ENCODE results near the gene ASS1.

The ASS1 gene

DNA sequence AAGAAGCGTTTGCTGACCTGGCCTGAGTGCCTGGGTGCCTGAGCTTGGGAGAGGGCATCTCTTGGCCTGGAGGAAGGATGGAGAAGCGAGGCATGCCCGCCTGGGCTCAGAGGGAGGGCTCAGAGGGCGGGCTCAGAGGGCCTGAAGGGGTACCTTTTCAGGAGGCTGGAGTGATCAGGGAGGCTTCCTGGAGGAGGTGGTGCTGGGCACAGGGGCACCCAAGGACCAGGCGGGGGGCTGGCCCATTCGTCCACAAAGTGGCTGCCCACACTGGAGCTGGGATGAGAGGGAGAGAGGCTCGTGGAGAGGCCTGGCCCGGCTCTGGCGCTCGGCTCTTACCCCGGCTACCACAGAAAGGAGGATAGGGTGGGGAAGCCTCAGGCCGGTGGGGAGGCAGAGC, 32.8 kb downstream of the ASS1 start:
- no peak for DNase-seq

DNA sequence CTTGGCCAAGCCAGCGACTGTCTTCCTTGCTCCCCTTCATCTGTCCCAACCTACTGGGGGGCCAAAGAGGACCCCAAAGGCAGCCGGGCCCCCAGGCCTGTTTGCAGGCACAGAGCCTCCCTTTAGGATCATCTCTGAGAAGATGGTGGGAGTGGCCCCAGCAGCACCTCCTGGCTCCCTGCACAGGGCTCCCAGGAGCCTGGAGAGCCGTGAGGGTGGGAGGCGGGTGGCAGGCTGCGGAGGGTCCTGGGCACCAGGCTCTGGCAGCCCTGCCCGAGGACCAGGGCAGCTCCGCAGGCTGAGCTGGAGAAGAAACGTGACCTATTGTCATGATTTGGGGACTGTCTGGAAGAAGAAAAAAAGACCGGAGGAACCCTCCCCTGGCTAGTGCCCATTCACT, 33.4 kb downstream of the ASS1 start:
- no peak for DNase-seq

DNA sequence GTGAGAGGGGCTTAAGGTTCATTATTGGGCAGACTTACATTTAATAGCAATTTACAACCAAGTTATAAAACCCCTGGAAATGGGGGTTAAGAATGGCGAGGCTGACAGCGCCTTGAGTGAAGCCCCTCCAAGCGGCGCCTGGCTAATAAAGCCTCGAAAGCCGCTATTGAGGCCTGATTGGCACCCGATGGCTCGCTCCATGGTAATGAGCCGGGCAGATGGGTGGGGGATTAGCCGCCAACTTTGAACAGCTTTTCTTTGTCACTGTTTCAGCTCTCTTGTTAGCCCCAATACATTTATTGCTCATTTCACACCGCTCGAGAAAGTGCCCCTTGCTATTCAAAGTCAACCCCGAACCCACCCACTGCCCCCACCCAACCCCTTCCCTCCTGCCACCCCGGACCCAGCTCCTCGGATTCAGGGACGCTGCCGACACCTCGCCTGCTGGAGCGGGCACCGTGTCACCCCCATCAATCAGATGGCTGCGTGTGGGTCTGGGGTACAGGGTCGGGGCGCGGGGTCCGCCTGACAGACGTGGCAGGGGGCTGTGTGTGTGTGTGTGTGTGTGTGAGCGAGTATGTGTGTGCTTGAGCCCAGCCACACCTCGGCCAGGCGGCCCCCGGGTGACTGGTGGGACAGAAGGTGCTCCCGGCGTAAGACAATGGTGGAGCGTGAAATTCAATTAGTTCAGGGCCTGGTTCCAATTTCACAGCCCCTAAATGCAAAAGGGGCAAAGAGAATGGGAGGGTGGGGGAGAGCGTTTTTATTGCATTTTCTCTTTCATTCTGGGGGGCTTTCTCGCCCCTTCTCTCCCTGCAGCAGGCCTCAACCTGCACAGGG, 34.2 kb downstream of the ASS1 start:
- DNase-seq: no peak

DNA sequence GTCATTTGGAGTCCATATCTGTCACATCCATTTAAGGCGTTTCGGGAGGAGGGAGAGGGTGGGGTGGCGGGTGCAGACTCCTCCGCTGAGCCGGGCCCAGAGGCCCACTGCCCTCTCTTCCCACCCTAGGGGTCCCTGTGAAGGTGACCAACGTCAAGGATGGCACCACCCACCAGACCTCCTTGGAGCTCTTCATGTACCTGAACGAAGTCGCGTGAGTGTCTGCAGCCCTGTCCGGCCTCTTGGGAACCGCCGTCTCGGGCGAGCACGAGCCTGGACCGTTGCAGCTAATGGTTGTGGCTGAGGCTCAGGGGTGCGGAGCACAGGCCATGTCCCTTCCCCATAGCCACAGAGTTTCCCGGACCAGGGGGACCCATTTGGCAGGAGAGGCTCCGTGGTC, 34.8 kb downstream of the ASS1 start:
- no peak for DNase-seq

DNA sequence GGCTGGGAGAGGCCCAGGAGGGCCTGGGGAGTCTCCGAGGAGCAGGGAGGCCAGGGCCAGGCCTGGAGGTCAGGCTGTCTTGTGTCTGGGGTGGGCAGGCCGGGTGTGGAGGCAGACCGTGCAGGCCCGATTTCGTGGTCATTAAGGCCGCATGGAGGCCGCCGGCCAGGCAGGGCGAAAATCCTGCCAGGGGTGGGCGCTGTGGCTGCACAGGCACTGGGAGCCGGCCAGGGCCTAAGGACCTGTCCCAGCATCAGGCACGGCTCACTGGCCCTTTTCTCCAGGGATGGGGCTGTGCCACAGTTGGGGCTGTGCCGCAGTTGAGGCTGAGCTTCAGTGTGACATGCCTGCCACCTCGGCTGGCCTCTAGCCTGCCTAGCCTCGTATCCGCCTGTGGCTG, 35.9 kb downstream of the ASS1 start:
- no peak for DNase-seq

DNA sequence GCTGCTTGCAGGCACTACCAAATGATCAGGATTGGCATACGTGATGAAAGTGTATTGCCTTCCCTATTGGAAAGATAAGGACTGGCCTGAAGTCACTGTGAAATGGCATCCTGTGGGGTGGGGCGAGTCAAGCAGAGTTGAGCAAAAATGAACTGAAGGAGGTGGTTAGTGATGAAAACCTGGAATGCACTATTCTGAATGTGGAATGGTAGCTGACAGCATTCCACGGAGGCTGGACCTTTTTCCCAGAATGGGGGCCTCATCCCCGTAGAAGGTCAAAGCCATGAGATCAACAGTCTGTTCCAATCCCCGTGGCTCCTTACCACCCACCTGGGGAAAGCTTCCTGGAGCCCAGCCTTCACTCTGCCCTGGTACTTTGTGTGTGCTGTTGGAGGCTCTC, 37.7 kb downstream of the ASS1 start:
- no peak for DNase-seq

DNA sequence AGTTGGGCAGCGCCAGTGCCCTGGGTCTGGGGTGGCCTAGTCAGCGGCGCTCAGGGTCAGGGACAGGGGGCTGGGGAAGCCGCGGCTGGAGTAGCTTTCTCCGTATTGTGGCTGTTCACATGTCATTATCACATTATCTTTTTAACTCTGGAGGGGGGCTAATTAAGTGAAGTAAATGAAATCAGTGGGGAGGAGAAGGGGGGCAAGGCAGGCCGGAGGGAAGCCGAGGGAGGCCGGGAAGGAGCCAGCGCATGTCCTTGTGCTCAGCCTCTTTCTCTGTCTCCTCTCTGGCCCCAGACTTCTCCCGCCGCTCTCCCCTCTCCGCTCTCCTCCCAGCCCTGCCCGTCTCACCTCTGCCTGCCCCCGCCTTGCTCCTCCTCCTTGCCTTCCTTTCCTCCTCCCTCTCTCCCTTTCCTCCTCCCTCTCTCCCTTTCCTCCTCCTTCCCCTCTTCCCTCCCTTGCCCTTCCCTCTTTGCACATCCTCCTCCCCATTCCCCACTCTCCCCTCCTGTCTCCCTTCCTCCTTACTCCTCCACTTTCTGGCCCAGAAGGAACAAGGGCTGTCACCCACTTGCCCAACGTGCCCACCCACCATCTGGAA, 38.7 kb downstream of the ASS1 start:
- no peak for DNase-seq

DNA sequence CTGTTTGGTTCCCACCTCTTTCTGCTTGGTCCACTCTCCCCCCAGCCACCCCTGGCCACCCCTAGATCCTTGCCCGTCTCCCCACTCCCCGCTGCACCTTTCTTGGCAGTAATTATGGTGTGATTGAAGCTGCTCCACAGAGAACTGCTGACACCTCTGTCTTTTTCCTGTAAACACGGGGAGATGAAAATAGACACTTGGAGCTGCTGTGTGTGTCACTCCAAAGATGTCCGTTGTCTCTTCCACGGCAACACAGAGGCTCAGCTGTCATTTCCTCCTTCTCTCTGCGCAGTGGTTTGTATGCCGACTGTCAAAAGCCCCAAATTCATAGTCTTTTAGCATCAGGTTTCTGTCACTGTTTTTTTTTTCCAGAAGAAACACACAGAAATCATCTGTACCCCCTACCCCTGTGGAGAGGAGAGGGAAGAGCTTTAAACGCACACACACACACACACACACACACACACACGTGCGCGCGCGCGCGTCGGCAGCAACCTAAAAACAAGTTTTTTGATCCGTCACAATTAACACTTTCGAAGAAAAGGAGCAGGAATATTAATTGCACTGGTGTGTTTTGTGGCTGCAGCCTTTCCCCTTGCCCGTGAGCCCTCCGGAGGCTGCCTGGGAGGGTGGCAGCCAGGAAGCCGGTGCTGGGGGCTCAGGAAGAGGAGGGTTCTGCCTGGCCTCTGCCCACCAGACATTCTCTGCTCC, 39.8 kb downstream of the ASS1 start:
- no peak for DNase-seq

DNA sequence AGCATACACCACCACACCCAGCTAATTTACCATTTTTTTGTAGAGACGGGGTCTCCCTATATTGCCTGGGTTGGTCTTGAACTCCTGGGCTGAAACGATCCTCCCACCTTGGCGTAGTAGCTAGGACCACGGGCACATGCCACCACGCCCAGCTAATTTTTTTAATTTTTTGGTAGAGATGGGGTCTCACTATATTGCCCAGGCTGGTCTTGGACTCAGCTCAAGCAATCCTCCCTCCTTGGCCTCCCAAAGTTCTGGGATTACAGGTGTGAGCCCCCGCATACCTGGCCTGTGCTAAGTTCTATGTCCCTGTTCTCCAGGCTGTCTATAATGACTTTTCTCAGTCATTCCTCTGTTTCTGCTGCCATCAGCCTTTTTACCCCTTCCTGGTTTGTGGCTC, 41.3 kb downstream of the ASS1 start:
- DNase-seq: no peak

DNA sequence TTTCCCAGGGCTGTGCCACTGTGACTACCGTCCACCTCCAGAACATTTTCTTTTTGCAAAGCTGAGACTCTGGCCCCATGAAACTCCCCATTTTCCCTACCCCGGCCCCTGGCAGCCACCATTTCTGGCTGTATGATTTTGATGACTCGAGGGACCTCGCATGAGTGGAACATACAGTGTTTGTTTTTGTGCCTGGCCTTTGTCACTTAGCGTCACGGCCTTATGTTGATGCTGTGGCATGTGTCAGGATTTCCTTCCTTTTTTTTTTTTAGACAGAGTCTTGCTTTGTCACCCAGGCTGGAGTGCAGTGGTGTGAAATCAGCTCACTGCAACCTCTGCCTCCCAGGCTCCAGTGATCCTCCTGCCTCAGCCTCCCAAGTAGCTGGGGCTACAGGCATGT, 42.7 kb downstream of the ASS1 start:
- DNase-seq: no peak

DNA sequence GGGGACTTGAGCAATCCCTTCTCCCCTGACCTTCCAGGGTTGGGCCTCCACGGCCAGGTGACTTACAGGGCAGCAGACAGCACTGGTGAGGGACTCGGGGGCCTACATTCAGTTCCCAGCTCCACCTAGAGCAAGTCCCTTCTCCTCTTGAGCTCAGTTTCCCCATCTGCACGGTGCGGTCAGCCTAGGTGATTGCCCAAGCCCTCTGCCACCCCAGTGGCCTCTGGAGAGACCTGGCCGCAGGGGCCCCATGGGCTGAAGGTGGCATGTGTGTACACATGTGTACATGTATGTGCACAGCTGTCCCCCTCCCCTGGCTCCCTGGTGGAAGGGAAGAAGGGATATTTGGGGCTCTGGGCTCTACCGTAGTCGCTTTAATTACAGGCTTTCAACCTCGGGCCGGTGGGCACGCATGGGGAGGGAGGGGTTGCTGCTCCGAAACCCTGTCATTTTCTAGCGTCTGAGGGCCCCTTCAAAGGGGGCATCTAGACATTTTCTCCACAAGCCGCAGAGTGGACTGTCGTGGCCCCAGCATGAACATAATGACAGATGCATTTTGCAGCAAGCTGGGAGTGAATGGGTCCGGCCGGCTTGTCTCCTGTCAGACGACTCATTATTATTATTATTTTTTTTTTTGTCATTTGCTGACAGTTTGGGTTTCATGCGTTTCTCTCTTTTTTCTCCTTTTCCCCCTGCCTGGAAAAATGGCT, 44.0 kb downstream of the ASS1 start:
- no peak for DNase-seq

DNA sequence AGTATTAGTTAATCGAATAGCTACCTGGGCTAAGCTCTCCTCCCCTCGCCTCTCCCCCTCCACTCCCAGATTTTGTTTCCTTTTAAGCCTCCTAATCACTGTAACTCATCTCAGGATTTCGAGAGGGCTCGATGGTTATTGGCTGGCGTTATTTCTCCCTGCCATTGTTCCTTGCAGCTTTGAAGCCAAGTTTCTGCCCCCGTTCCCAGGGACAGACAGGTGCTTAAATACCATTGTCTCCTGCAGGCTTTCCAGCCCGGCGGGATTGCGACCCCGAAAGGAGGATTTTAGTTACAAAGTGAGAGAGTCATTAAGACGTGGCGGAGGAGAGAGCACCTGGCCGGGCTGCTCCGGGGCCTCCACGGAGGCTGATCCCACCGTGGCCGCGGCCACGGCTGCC, 46.2 kb downstream of the ASS1 start:
- no peak for DNase-seq

DNA sequence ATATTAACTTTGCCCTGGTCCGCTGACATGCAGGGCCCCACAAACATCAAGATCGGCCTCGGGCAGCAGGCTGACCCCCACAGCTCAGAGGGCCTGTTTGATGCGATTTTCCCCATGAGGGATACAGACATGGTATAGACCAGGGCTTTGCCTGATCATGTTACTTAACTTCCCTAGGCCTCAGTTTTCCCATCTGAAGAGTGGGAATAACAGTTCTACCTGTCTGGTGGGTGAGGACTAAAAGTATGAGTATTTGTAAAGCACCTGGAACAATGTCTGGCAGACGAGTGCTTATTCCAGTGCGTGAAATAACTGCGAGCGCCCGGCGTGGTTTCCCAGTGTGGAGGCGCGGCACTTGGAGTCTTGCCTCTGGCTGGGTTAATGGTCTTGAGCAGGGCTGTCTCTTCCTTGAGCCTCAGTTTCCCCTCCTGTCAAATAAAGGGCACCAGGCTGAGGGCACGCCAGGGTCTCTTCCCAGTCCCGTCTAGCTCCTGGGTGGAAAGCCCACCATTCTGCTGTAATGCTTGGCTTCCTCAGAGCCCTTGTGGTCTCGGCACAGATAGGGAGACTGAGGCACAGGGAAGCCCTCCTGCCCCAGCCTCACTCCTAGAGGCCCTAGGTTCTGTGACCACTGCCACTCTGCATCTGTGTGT, 47.2 kb downstream of the ASS1 start:
- no peak for DNase-seq

DNA sequence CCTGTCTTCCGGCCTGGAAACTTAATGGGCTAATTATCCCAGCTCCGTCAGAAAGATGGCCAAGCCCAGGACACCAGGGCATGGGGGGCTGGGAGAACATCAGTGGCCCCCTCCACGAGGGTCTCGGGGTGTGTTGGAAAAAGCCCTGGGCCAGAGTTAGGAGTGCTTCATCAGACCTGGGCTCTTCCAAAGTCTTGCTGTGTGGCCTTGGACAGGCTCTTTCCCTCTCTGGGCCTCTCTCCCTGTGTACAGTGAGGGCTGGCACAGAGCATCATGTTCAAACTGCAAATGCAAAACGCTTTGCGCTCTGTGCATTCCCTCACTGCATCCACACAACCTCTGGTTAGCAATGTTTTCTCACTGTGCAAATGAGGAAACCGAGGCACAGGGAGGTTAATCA, 48.3 kb downstream of the ASS1 start:
- no peak for DNase-seq

DNA sequence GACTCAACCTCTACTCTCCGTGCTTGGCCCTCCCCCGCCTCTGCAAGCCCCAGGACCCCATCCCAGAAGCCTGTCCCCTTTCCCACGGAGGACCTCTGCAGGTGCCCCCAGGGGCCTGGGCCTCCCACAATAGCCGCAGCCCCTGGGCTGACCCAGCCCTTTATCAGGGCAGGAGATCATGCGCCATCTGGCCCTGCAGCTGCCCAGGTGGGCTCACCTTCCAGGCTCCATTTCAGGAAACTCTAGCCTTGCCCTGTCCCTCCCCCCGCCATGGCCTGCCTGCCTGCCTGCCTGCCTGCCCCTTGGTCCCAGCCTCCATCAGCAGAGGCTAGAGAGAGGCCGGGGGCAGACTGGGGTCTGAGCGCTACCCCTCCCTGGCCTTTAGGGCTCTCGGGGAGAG, 48.7 kb downstream of the ASS1 start:
- no peak for DNase-seq

DNA sequence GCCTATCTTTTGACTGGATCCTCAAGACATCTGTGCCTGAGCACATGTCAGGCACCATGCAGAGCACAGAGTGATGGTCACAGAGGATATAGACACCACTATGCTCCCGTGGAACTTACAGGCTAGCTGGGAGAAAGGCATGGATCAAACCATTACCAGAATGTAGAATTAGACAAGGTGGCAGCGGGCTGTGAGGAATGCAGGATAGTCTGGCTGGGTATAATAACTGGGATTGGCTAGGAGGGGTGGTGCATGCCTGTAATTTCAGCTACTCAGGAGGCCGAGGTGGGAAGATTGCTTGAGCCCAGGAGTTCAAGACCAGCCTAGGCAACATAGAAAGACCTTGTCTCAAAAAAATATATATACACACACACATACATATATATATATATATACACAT, 50.3 kb downstream of the ASS1 start:
- no peak for DNase-seq

DNA sequence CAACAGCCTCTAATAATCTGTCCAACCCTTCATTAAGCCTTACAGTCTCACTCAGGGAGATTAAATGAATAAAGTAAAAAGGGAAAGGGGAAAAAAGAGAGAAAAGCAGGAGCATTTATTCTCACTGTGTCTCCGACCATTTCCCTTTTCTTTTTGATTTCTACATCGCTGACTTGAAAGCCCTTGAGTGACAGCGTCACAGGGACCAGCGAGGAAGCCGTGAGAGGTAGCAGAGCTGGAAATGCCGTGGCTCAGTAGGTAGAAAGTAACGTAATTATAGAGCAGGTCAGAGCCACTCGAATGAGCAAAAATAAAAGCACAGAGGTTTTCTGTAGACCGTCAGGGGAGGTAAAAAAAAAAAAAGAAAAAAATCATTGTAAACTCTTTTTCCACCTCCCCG, 52.4 kb downstream of the ASS1 start:
- no peak for DNase-seq

DNA sequence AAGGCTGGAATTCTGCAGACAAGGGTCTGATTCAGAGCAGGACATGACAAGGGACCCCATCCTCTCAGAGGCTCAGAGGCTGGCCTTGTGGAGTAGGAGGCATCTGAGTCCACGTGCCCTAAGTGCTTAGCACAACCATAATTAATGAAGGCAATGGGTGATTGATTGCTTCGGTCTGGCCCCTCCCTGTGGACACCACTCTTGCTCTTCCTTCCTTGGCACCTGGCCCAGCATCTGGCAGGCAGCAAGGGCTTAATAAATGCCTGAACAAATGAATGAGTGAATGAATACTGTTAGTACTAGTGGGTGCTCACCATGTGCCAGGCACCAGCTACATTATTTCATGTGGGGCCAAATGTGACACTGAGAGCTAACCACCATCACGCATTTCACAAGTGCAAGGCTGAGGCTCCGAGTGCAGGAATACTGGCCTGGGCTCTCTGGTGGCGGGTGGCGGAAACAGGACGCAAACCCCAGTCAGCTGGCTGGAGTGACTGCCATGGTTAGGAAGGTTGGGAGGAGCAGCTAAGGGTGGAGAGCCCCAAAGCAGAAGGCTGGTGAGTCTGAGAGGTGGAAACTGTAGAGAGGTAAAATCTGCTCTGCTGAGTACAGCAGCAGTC, 53.6 kb downstream of the ASS1 start:
- no peak for DNase-seq

DNA sequence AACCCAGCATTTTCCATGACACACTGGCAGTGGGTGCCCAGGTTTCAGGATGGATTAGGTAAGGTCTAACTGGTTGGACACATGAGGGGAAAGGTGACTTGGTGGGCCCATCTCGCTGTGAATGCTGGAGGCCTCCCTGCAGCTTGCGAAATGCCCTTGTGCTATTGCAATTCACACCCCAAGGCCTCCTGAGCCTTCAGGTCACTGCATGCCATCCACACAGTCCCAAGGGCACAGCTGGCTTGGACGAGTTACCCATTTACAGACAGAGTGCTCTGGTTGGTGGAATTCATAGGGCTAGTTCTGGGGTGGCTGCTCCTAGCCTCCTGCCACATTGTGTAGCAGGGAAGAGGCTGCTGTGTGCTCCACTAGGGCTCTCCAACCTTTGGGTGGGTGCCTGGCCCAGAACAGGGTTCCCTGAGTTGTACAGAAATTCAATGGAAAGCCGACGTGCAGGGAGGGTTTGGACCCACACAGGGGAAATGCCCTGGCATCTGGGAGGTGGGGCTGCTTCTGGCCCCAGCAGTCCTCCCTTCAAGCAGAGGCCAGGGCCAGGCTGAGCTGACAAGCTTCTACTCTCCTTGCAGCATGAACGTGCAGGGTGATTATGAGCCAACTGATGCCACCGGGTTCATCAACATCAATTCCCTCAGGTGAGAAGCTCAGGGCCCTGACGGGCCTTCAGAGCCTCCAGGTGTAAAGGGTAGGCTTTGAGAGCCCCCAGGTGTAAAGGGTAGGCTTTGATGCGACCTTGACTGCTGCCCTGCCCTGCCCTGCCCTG, 54.3 kb downstream of the ASS1 start:
- DNase-seq: no peak

DNA sequence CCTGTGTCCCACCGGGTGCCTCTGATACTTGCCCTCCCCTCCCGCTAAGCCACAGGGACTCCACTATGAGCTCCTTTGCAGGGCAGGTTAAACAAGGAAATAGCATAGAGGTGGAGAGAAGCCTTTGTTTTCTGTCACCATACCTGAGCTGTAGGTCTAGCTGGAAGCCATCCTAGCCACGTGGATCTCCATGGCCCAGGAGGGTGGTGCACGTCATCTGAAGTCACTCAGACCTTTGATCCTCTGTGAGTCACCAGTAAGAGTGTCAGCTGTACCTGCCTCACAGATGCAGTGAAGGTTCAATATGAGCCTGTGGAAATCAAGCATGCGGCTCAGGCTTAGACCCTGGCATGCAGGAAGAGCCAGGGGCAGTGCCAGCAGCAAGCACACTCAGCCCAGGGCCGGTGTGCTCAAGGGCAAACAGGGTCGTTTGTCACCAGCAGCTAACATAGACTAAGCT, 55.1 kb downstream of the ASS1 start:
- no peak for DNase-seq

DNA sequence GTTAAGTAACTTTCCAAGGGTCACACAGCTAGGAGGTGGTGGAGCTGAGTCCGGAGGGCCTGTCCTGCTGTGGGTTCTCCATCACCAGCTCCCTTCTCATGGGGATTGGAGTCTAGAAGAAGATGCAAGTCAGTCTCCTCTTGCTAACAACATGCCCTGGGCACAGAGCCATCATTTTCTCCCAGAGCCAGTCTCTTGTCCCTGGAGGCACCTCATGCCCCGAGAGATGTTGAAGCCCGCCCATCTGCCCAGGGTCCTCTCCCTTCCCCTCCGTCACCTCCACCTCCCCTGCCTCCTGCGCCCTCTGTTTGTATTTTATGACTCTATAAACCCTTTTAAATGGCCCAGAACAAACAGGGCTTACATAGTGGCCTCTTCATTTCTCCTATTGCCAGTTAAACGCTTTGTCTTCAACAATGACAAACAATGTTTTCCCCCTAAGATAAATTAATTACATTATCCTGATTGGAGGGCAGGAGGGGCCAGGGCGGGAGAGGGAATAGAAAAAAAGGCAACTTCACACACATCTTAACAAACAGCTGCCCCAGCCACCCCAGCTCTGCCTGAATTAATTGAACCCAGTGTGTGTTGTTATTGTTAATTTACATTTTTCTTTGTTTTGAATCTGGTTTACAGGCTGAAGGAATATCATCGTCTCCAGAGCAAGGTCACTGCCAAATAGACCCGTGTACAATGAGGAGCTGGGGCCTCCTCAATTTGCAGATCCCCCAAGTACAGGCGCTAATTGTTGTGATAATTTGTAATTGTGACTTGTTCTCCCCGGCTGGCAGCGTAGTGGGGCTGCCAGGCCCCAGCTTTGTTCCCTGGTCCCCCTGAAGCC, 55.8 kb downstream of the ASS1 start:
- DNase-seq: no peak
